Ovary (tissue), 9 donors: ENCODE data around the gene CHST14. TPM values are rescaled to one million over a fixed set of nuclear protein-coding genes. Genes with fewer than 3 reads are reported as not detected.
A peak's percentile ranks its signal among the peaks of the same experiment; 100 is the strongest.
"Not testable (repeated sequence)": the region's sequence is repeated elsewhere in the genome, so short reads cannot be mapped to it uniquely, and the experiment has no call there.

ENCODE experiments used
- DNase-seq, 5 donors: peaks; one replicate each; pipeline ENCODE4 v3.0.0-alpha.2; 2019 to 2020
- H3K27ac ChIP-seq, 2 donors: fragments of 200-600 bp; one replicate each; pipeline versions ENCODE4 v1.5.1 to v1.8.0; 2019 to 2022
- H3K27me3 ChIP-seq: fragments of 200-600 bp; one replicate; pipeline ENCODE4 v1.8.0; 2022
- H3K36me3 ChIP-seq: fragments of 200-600 bp; sonication (generic); one replicate; pipeline ENCODE4 v1.5.1; 2019
- H3K4me1 ChIP-seq: one replicate; pipeline ENCODE4 v1.8.1; 2013; ENCODE audit warnings: mild to moderate bottlenecking, moderate library complexity; ENCODE audit not compliant: insufficient read depth
- H3K4me3 ChIP-seq: fragments of 200-600 bp; sonication (generic); one replicate; pipeline ENCODE4 v1.5.1; 2017
- H3K9me3 ChIP-seq, 2 donors: fragments of 200-600 bp in 1 of 2; sonication (generic) in 1 of 2; one replicate each; pipeline versions ENCODE4 v1.5.1 to v1.8.1; 2013 to 2019; ENCODE audit warnings: mild to moderate bottlenecking in 1 of 2, moderate library complexity in 1 of 2
- EP300 ChIP-seq: sonication (generic); formaldehyde crosslinking; IDR thresholded peaks from one replicate; pipeline ENCODE4 v1.6.1; 2017; ENCODE audit warnings: antibody characterized with exemption
- POLR2A ChIP-seq: fragments of 450-650 bp; IDR thresholded peaks from one replicate; pipeline ENCODE4 v1.6.1; 2017; ENCODE audit warnings: antibody characterized with exemption, mild to moderate bottlenecking, moderate library complexity
- WGBS, 3 donors: extraction: QIAGEN DNeasy Blood & Tissue Kit in 1 of 3; methylation state at CpG; one replicate each; pipeline versions ENCODE4 v1.1.5 to v1.1.7; 2013 to 2017; 5-methylcytosine and 5-hydroxymethylcytosine counted together
- intact Hi-C, 4 donors: fragments of 100-400 bp; cut with DNase I; formaldehyde crosslinking; loops; one replicate each; pipeline versions ENCODE4 v1.11.0 to v1.15.1; 2022 to 2023
- polyA plus RNA-seq, 2 donors: library from polyadenylated mRNA; stranded (reverse); fragments of 200-250 nt in 1 of 2; fragments of 350-450 nt in 1 of 2; fragmentation: Illumina TruSeq in 1 of 2; extraction: RNeasy Lipid Tissue Mini Kit (QIAGEN cat#74804) in 1 of 2; gene quantifications; one replicate each; pipeline ENCODE4 v1.2.3, GENCODE V29; 2013 to 2014
- total RNA-seq, 7 donors: library from RNA; depleted of rRNA in 2 of 7; stranded (reverse); fragments of >200 nt in 2 of 7; fragmentation: NEBNext Ultra II Directional in 3 of 7; extraction: Animal tissue kit (Norgen Biotek cat#: 25700) in 3 of 7; gene quantifications; one replicate each; pipeline versions ENCODE4 v1.1.0 to v1.2.4, GENCODE V29; 2016 to 2023
- TF ChIP-seq, protein P1 (sequence below), 3 donors: fragments of 450-650 bp in 2 of 3; fragments of 200-600 bp in 1 of 3; IDR thresholded peaks; one replicate each; pipeline versions ENCODE4 v1.5.1 to v1.8.0; 2016 to 2022; ENCODE audit warnings: antibody characterized with exemption in 3 of 3, mild to moderate bottlenecking in 1 of 3
- donor health status: DM: no; HTN: no; CAD: no; lungs with moderate emphysema.
- donor health status: DM: no; HTN: no; CAD: no.
- donor health status: Bipolar disorder and iron deficiency.
- donor health status: DM: yes; HTN: yes; CAD: no.
- donor health status: DM: no; HTN: no; CAD: no.
- donor health status: DM: yes; HTN: yes; CAD: no.

CHST14 gene
- total and polyA plus RNA-seq, 9 donors: 8.2 to 28.3 (median 23.8) TPM

DNA sequence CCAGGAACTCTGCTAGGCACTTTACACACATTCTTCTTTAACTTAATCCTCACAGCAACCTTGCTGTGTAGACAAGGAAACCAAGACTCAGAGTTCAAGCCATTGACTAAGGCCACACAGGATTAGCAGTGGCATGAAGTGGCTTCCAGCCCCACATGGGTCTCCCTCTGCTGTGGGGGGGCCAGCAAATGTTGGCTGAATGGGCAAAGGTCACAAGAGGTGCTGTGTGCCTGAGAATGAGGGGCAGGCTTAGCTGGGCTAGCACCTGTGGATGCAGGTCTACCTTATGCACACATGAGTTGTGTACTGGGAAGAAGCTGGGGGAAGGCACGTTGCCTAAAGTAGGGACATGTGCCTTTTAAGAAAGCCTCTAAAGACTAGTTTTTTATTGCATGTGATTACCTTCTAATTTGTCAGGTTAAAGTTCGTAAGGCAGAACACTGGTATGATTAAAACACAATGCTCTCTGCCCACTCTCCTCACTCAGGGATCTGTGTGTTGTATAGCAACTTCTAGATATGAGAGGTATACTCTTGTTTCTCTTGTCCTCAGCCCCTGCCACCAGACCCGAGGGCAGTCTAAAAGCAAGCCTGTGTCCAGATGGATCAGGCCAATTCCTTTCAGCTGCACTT is 19.1 kb upstream of the CHST14 start:
- H3K4me3 ChIP-seq: no peak overlapping the region
- intact Hi-C loops: no loop called here
- no peak for DNase-seq
- no peaks in the 10 kb centered on the region for H3K36me3 ChIP-seq
- H3K9me3 ChIP-seq: no peaks in the 10 kb centered on the region
- H3K4me1 ChIP-seq: peaks cover 9% of the 10 kb centered on the region
- TF ChIP-seq POLR2A: no peak
- TF ChIP-seq EP300: no peak
- TF ChIP-seq, protein P1, sequence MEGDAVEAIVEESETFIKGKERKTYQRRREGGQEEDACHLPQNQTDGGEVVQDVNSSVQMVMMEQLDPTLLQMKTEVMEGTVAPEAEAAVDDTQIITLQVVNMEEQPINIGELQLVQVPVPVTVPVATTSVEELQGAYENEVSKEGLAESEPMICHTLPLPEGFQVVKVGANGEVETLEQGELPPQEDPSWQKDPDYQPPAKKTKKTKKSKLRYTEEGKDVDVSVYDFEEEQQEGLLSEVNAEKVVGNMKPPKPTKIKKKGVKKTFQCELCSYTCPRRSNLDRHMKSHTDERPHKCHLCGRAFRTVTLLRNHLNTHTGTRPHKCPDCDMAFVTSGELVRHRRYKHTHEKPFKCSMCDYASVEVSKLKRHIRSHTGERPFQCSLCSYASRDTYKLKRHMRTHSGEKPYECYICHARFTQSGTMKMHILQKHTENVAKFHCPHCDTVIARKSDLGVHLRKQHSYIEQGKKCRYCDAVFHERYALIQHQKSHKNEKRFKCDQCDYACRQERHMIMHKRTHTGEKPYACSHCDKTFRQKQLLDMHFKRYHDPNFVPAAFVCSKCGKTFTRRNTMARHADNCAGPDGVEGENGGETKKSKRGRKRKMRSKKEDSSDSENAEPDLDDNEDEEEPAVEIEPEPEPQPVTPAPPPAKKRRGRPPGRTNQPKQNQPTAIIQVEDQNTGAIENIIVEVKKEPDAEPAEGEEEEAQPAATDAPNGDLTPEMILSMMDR (IDR thresholded peaks at IDR 0.05): no peak
- H3K27ac ChIP-seq: no peak overlapping the region
- 81 to 85% (median 84%) methylated on average over 3 of the region's 3 CpGs for WGBS, 3 donors
- no peaks in the 10 kb centered on the region for H3K27me3 ChIP-seq

DNA sequence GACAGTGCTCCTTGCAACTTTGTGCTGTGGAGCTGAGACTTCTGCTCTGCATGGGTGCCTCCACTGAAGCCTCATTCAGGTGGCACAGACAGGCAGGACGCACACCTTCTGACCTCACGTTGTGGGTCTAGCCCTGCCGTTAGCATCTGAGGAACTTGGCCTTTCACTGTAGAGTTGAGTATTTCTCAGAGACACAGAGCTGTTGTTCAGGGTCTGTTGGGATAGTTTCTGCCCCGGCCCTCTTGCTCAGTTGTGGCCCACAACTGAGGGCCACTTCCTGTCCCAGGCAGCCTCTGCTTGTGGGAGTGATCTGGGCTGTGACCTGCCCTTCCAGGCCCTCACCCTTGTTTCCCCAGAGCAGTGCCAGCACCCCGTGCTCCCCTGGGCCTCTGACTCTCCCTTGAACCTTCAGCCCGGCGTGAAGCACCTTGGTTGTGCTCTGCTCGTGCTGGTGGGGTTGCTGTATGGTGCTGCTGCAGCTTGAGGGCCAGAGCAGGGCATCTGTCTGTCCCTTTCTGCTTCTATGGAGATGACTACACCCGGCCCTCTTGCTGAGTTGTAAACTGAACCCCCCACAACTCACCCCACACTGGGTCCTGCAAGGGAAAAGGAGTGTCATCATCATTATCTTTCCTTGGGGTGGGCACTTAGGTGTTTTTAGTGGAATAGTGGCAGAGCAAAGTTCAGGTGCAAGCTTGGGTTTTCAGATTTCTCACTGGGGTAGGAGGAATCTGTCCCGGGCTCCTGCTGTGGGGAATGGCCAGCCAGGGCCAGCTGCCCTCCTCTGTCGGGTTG is 18.3 kb upstream of the CHST14 start:
- Histone ChIP-seq H3K4me1 (peaks cover 11% of the 10 kb centered on the region), H3K4me3 (no peak overlapping the region), H3K27me3 (no peaks in the 10 kb centered on the region), H3K9me3 (no peaks in the 10 kb centered on the region), H3K27ac (no peak overlapping the region), H3K36me3 (no peaks in the 10 kb centered on the region)
- no peak for DNase-seq
- 64 to 72% (median 66%) methylated on average over 11 of the region's 11 CpGs for WGBS, 3 donors
- intact Hi-C loops: no loop called here
- TF ChIP-seq POLR2A (no peak), EP300 (no peak)
- TF ChIP-seq, protein P1 (IDR thresholded peaks at IDR 0.05): no peak

DNA sequence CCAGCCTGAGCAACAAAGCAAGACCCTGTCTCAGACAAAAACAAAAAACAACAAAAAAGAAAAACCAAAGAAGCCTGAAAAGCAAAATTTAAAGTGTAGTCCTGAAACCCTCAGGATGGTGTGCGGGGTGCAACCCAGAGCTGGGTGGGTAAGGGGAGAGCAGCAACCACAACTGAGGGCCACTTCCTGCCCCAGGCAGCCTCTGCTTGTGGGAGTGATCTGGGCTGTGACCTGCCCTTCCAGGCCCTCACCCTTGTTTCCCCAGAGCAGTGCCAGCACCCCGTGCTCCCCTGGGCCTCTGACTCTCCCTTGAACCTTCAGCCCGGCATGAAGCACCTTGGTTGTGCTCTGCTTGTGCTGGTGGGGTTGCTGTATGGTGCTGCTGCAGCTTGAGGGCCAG is 16.8 kb upstream of the CHST14 start:
- H3K27ac ChIP-seq, H3K9me3 ChIP-seq, DNase-seq, H3K4me3 ChIP-seq, H3K36me3 ChIP-seq, intact Hi-C loops, H3K27me3 ChIP-seq: not testable (repeated sequence)
- WGBS, 3 donors: 65 to 82% (median 67%) methylated on average over 3 of the region's 3 CpGs
- peaks cover 11% of the 10 kb centered on the region for H3K4me1 ChIP-seq

GRCh38 chr15:40454904-40455391 is 15.8 kb upstream of the CHST14 start:
- H3K9me3 ChIP-seq: no peaks in the 10 kb centered on the region
- H3K4me3 ChIP-seq: no peak overlapping the region
- no peak for DNase-seq
- H3K27ac ChIP-seq: no peak overlapping the region
- H3K36me3 ChIP-seq: no peaks in the 10 kb centered on the region
- intact Hi-C loops: no loop called here
- TF ChIP-seq POLR2A (no peak), EP300 (no peak)
- TF ChIP-seq, protein P1 (IDR thresholded peaks at IDR 0.05): no peak
- 32 to 49% (median 46%) methylated on average over 9 of the region's 9 CpGs for WGBS, 3 donors
- H3K4me1 ChIP-seq: peaks cover 11% of the 10 kb centered on the region
- H3K27me3 ChIP-seq: no peaks in the 10 kb centered on the region

DNA sequence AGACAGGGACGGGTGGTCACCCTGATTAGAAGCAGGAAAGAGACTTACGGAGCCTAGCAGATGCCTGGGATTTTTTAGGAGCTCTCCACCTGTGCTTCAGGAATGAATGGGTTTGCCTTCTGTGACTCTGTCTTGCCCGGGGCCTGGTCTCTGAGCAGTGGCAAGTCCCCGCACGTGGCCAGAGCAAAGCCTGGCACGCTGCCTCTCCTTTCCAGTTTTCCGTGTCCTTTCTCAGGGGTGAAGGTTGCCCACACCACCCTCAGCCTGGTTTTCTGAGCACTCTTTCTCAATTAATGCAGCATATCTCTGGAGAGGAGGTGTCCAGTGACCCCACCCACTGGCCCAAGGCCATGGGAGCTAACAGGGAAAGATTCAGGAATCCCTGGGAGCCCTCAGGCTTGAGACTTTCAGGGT is 14.5 kb upstream of the CHST14 start:
- TF ChIP-seq, protein P1 (IDR thresholded peaks at IDR 0.05): no peak
- TF ChIP-seq POLR2A (no peak), EP300 (no peak)
- H3K27me3 ChIP-seq: no peaks in the 10 kb centered on the region
- intact Hi-C loops: no loop called here
- no peak overlapping the region for H3K27ac ChIP-seq
- H3K4me3 ChIP-seq: no peak overlapping the region
- peak in 4 of 5 donors; percentile 36 to 61 (median 44) for DNase-seq
- H3K4me1 ChIP-seq: peaks cover 11% of the 10 kb centered on the region
- no peaks in the 10 kb centered on the region for H3K9me3 ChIP-seq
- 41 to 59% (median 47%) methylated on average over 7 of the region's 7 CpGs for WGBS, 3 donors
- no peaks in the 10 kb centered on the region for H3K36me3 ChIP-seq
